A549 (cell line): ENCODE measurements around the gene SIGMAR1. TPM values are rescaled to one million over a fixed set of nuclear protein-coding genes. Genes with fewer than 3 reads are reported as not detected.

Experiments
- ATAC-seq, 2 experiments: fragments of 200-7000 bp in 1 of 2; fragments of >200 bp in 1 of 2; cut with Nextera tagmentation in 1 of 2; cut with Tn5 transposase in 1 of 2; 3 replicates each; pipeline versions ENCODE4 v1.8.0 to v1.9.1; 2018 to 2020; ENCODE audit warnings: mild to moderate bottlenecking in 1 of 2, moderate library complexity in 1 of 2
- CTCF ChIA-PET: fragments of 300-600 bp; sonication (Branson Sonifier 250); formaldehyde crosslinking; extraction: SDS; loops from one replicate; lab custom pipeline; 2021; ENCODE audit warnings: antibody characterized with exemption, inconsistent platforms; lab: Yijun Ruan, JAX
- POLR2A ChIA-PET: fragments of 350-600 bp; formaldehyde crosslinking; extraction: SDS; loops from one replicate; lab custom pipeline; 2021; ENCODE audit warnings: antibody characterized with exemption, inconsistent platforms; lab: Yijun Ruan, JAX
- DNase-seq, 2 experiments: peaks; one replicate each; pipeline versions ENCODE4 v3.0.0 to v3.0.0-alpha.2; 2011 to 2016; ENCODE audit warnings: low read depth in 1 of 2, low spot score in 1 of 2
- FAIRE-seq: peaks from 2 replicates; lab custom pipeline; 2011; peaks lifted over from hg19 to GRCh38; lab: Jason Lieb, UNC
- H3K27ac ChIP-seq, 2 experiments: fragments of >200 bp; sonication (Bioruptor Twin); formaldehyde crosslinking; 3 replicates each; pipeline ENCODE4 v1.5.1; 2016 to 2017
- H3K4me1 ChIP-seq: fragments of >200 bp; sonication (Bioruptor Twin); formaldehyde crosslinking; 3 replicates; pipeline ENCODE4 v1.6.1; 2016
- H3K4me2 ChIP-seq: fragments of >200 bp; sonication (Bioruptor Twin); formaldehyde crosslinking; 3 replicates; pipeline ENCODE4 v1.6.1; 2016
- H3K4me3 ChIP-seq: fragments of >200 bp; sonication (Bioruptor Twin); formaldehyde crosslinking; 3 replicates; pipeline ENCODE4 v1.5.1; 2016
- H3K9me3 ChIP-seq: fragments of >200 bp; sonication (Bioruptor Twin); formaldehyde crosslinking; 3 replicates; pipeline ENCODE4 v1.6.1; 2016
- CEBPB ChIP-seq, 2 experiments: fragments of >200 bp in 1 of 2; sonication (Bioruptor Twin) in 1 of 2; formaldehyde crosslinking in 1 of 2; IDR thresholded peaks; 2 replicates each; pipeline ENCODE4 v1.6.1; 2012 to 2016
- CHD2 ChIP-seq: fragments of 150-350 bp; IDR thresholded peaks from 2 replicates; pipeline ENCODE4 v1.6.1; 2014; ENCODE audit warnings: low read length; ENCODE audit not compliant: partially characterized antibody
- ESRRA ChIP-seq: fragments of 150-350 bp; IDR thresholded peaks from 2 replicates; pipeline ENCODE4 v1.6.1; 2014; ENCODE audit warnings: mild to moderate bottlenecking, low read length, borderline replicate concordance
- GATA3 ChIP-seq: IDR thresholded peaks from 2 replicates; pipeline ENCODE4 v1.6.1; 2012; ENCODE audit warnings: borderline replicate concordance
- HDAC2 ChIP-seq: fragments of 200-600 bp; sonication (generic); IDR thresholded peaks from 2 replicates; pipeline ENCODE4 v1.6.1; 2016
- HMGXB4 ChIP-seq: fragments of 250-450 bp; sonication (Bioruptor Pico); IDR thresholded peaks from 2 replicates; pipeline ENCODE4 v1.5.0; 2021; ENCODE audit warnings: mild to moderate bottlenecking, moderate library complexity, borderline replicate concordance
- HOXB5 ChIP-seq: fragments of 250-450 bp; sonication (Bioruptor Pico); IDR thresholded peaks from 2 replicates; pipeline ENCODE4 v1.5.0; 2020; ENCODE audit warnings: mild to moderate bottlenecking, moderate library complexity
- JUN ChIP-seq, 2 experiments: fragments of >200 bp; sonication (Bioruptor Twin); formaldehyde crosslinking; IDR thresholded peaks; 2 replicates in 1 of 2; 3 replicates in 1 of 2; pipeline ENCODE4 v1.6.1; 2016 to 2017
- KDM5A ChIP-seq: fragments of 200-600 bp; sonication (generic); IDR thresholded peaks from 2 replicates; pipeline ENCODE4 v1.6.1; 2016; ENCODE audit warnings: antibody characterized with exemption, mild to moderate bottlenecking
- MYC ChIP-seq: IDR thresholded peaks from 2 replicates; pipeline ENCODE4 v1.6.1; 2012; ENCODE audit warnings: mild to moderate bottlenecking, inconsistent platforms, low read length, improper control_type of control experiment, borderline replicate concordance
- NFE2L2 ChIP-seq: fragments of 150-350 bp; conservative IDR thresholded peaks from 2 replicates; pipeline ENCODE4 v1.6.1; 2014; ENCODE audit warnings: low read length
- NPAS2 ChIP-seq: fragments of 250-450 bp; sonication (Bioruptor Pico); IDR thresholded peaks from 2 replicates; pipeline ENCODE4 v1.8.0; 2022; ENCODE audit warnings: mild to moderate bottlenecking, moderate library complexity, borderline replicate concordance
- RARB ChIP-seq: fragments of 250-450 bp; sonication (Bioruptor Pico); IDR thresholded peaks from 2 replicates; pipeline ENCODE4 v1.8.0; 2021; ENCODE audit warnings: mild to moderate bottlenecking, moderate library complexity
- REST ChIP-seq: fragments of 200-600 bp; sonication (generic); IDR thresholded peaks from 2 replicates; pipeline ENCODE4 v1.6.1; 2016; ENCODE audit warnings: antibody characterized with exemption, mild to moderate bottlenecking, moderate library complexity
- RNF2 ChIP-seq: fragments of 200-600 bp; sonication (generic); IDR thresholded peaks from 2 replicates; pipeline ENCODE4 v1.6.1; 2016; ENCODE audit warnings: low read depth, mild to moderate bottlenecking, antibody characterized with exemption, moderate library complexity, borderline replicate concordance
- TFCP2L1 ChIP-seq: fragments of 250-450 bp; sonication (Bioruptor Pico); IDR thresholded peaks from 2 replicates; pipeline ENCODE4 v1.5.0; 2021; ENCODE audit warnings: mild to moderate bottlenecking
- TP53 ChIP-seq: fragments of 250-450 bp; sonication (Bioruptor Pico); IDR thresholded peaks from 2 replicates; pipeline ENCODE4 v1.5.0; 2021; ENCODE audit warnings: mild to moderate bottlenecking, moderate library complexity
- USF2 ChIP-seq: fragments of 450-650 bp; IDR thresholded peaks from 2 replicates; pipeline ENCODE4 v1.6.1; 2014; ENCODE audit warnings: antibody characterized with exemption
- ZFP36 ChIP-seq: fragments of 450-650 bp; IDR thresholded peaks from 2 replicates; pipeline ENCODE4 v1.6.1; 2014; ENCODE audit warnings: borderline replicate concordance; ENCODE audit not compliant: partially characterized antibody
- ZSCAN20 ChIP-seq: fragments of 250-450 bp; sonication (Bioruptor Pico); IDR thresholded peaks from 2 replicates; pipeline ENCODE4 v1.8.0; 2022; ENCODE audit warnings: mild to moderate bottlenecking, moderate library complexity
- WGBS: methylation state at CpG from one replicate; pipeline ENCODE4 v1.1.6; 2017; ENCODE audit errors: missing lambda C conversion rate; 5-methylcytosine and 5-hydroxymethylcytosine counted together
- polyA plus RNA-seq, 4 experiments: library from polyadenylated mRNA; depleted of rRNA in 3 of 4; stranded (reverse); fragments of >200 nt; fragmentation: RNase III in 1 of 4; extraction: RNeasy Plus Mini Kit Qiagen cat#74134 plus additional on column Dnase treatment in 1 of 4; gene quantifications; 2 replicates in 3 of 4; 3 replicates in 1 of 4; pipeline ENCODE4 v1.2.3, GENCODE V29; 2011 to 2017
- TF ChIP-seq, protein P1 (sequence below): IDR thresholded peaks from 2 replicates; pipeline ENCODE4 v1.6.1; 2012
- TF ChIP-seq, protein P2 (sequence below): fragments of >200 bp; sonication (Bioruptor Twin); formaldehyde crosslinking; IDR thresholded peaks from 2 replicates; pipeline ENCODE4 v1.6.1; 2016
- TF ChIP-seq, protein P3 (sequence below): fragments of 250-450 bp; sonication (Bioruptor Pico); IDR thresholded peaks from 2 replicates; pipeline ENCODE4 v1.5.0; 2020; ENCODE audit warnings: low read depth, mild to moderate bottlenecking, moderate library complexity

Gene SIGMAR1
- polyA plus RNA-seq, 2 of the 4 experiments (the other 2 are of a cell fraction), result 64.6 to 150 TPM

- no peaks in the 10 kb centered on the region for H3K9me3 ChIP-seq
- peak overlapping the region; percentile 88 to 95 for H3K27ac ChIP-seq
- FAIRE-seq (no peak), ATAC-seq (0 out of 6 replicates have a peak, but pooled peaks of 1 of the 2 experiments have one; percentile 1), DNase-seq (no peak)
- TF ChIP-seq NPAS2 (CRISPR knock-in tag), result no peak
- no peak for TF ChIP-seq ZFP36
- no peak for TF ChIP-seq TP53 (CRISPR knock-in tag)
- TF ChIP-seq HDAC2, result no peak
- TF ChIP-seq, protein P1, sequence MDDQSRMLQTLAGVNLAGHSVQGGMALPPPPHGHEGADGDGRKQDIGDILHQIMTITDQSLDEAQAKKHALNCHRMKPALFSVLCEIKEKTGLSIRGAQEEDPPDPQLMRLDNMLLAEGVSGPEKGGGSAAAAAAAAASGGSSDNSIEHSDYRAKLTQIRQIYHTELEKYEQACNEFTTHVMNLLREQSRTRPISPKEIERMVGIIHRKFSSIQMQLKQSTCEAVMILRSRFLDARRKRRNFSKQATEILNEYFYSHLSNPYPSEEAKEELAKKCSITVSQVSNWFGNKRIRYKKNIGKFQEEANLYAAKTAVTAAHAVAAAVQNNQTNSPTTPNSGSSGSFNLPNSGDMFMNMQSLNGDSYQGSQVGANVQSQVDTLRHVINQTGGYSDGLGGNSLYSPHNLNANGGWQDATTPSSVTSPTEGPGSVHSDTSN, result no peak
- TF ChIP-seq, protein P2, sequence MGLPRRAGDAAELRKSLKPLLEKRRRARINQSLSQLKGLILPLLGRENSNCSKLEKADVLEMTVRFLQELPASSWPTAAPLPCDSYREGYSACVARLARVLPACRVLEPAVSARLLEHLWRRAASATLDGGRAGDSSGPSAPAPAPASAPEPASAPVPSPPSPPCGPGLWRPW, result no peak
- TF ChIP-seq JUN (IDR thresholded peaks at IDR 0.05), result no peak
- TF ChIP-seq ESRRA, result no peak
- no peak for TF ChIP-seq KDM5A
- no peak for TF ChIP-seq CHD2
- TF ChIP-seq MYC, result no peak
- TF ChIP-seq NFE2L2, result no peak
- TF ChIP-seq HMGXB4 (CRISPR knock-in tag), result no peak
- no peak for TF ChIP-seq GATA3
- no peak for TF ChIP-seq CEBPB (IDR thresholded peaks at IDR 0.05)
- TF ChIP-seq RNF2, result no peak
- no peak for TF ChIP-seq RARB (CRISPR knock-in tag)
- no peak for TF ChIP-seq REST
- CTCF ChIA-PET, result interaction anchor here (1.2 to 22.6 kb wide), 8 partner anchors 9 to 138 kb away, joined by 3 to 429 read pairs (median 56); partner anchors contain the start of genes ARID3C, CCL27, DCTN3 and GALT
- 35% methylated on average over 7 of the region's 7 CpGs for WGBS
- H3K4me1 ChIP-seq, result peaks cover 26% of the 10 kb centered on the region; the same call in 2 of the 3 replicates
- peak overlapping the region; percentile 93 for H3K4me2 ChIP-seq
- peak overlapping the region; percentile 73 for H3K4me3 ChIP-seq
- POLR2A ChIA-PET, result interaction anchor here (0.9 to 2.3 kb wide), 6 partner anchors 9 to 441 kb away, joined by 3 to 17 read pairs (median 6); partner anchors contain the start of genes DCTN3, FANCG, GALT and IL11RA
Observed at GRCh38 chr9:34638138-34638445, 505 bp upstream of the SIGMAR1 start.

DNA sequence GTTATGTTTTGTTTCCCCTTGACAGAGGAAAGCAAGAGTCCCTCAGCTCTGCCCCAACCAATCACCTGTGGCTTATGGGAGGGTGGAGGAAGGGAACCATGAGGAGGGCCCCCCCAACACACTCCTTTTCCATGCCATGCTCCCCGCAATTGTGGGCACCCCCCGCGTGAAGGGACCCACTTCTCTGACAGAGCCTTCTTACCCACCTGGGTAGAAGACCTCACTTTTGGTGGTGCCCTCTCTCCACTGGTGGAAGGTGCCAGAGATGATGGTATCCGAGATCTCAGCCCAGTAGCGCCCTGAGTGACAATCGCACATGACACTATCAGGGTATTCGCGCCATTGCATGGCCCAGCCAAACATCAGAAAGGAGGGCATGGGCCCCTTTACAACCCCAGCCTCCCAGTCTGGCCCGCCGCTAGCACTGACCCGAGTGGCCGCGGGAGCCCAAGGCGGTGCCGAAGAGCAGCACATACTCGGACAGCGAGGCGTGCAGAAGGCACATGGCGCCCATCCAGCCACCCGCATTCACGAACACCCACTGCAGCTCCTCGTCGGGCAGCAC is 714 bp downstream of the SIGMAR1 start:
- POLR2A ChIA-PET, result interaction anchor here (0.6 to 2.3 kb wide), 6 partner anchors 8 to 415 kb away, joined by 3 to 17 read pairs (median 6); partner anchors contain the start of genes ARID3C, DCTN3, GALT and IL11RA
- CTCF ChIA-PET, result interaction anchor here (1.9 to 22.6 kb wide), 8 partner anchors 7 to 233 kb away, joined by 6 to 429 read pairs (median 77); partner anchors contain the start of genes ARID3C, CCL27, DCTN3 and GALT
- ATAC-seq, result peak in 1 of 2 experiments; percentile 18; a peak in 3 of 6 replicates
- TF ChIP-seq GATA3 (no peak), TFCP2L1 (no peak), HOXB5 (CRISPR knock-in tag) (peak; percentile 27; the same call in 1 of the 2 replicates), KDM5A (no peak), ZSCAN20 (no peak), TP53 (CRISPR knock-in tag) (0 out of 2 replicates have a peak, but pooled peaks have one; percentile 11), USF2 (peak; percentile 69; the same call in 1 of the 2 replicates), HDAC2 (no peak)
- TF ChIP-seq, protein P3, sequence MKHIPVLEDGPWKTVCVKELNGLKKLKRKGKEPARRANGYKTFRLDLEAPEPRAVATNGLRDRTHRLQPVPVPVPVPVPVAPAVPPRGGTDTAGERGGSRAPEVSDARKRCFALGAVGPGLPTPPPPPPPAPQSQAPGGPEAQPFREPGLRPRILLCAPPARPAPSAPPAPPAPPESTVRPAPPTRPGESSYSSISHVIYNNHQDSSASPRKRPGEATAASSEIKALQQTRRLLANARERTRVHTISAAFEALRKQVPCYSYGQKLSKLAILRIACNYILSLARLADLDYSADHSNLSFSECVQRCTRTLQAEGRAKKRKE, result peak; percentile 71; the same call in 1 of the 2 replicates
- no peak for FAIRE-seq
- Histone ChIP-seq H3K27ac (peak overlapping the region; percentile 88 to 95), H3K4me3 (peak overlapping the region; percentile 73), H3K4me1 (peaks cover 26% of the 10 kb centered on the region; the same call in 2 of the 3 replicates), H3K9me3 (no peaks in the 10 kb centered on the region), H3K4me2 (peak overlapping the region; percentile 93)
- peak in 1 of 2 experiments; percentile 41 for DNase-seq
- WGBS, result 1% methylated on average over 18 of the region's 23 CpGs
